ENCODE data around the gene CNTNAP5. TPM values are rescaled to one million over a fixed set of nuclear protein-coding genes. Genes with fewer than 3 reads are reported as not detected.

CNTNAP5 gene
- total and polyA plus RNA-seq, 4 donors = not detected

DNA sequence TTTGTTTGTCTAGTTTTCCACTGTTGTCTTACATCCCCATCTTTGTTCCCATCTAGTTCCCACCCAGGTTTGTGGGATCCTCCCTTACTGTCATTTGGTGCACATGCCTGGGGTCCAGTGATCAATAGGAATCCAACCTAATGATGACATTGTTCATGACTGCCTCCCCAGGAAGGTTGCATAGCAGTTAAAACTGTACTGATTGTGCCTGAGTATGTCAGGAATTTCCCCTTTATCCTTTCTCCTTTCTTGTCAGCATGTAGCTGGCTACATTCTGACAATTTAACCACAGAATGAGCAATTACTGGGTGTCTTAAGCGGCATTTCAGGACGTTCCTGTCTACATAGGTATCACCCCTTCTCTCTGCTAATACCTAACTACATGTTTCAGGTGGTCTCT, 653.0 kb downstream of the CNTNAP5 start:
- TF ChIP-seq HNF4A (conservative IDR thresholded peaks at IDR 0.05) = no peak
- TF ChIP-seq NR2F2 (IDR thresholded peaks at IDR 0.05) = no peak
- no peak for TF ChIP-seq SP1 (IDR thresholded peaks at IDR 0.05)
- TF ChIP-seq, protein P1, sequence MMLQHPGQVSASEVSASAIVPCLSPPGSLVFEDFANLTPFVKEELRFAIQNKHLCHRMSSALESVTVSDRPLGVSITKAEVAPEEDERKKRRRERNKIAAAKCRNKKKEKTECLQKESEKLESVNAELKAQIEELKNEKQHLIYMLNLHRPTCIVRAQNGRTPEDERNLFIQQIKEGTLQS (IDR thresholded peaks at IDR 0.05) = no peak
- TF ChIP-seq GABPA (IDR thresholded peaks at IDR 0.05 in 1 of 2, conservative IDR thresholded peaks at IDR 0.05 in 1 of 2) = no peak
- TF ChIP-seq FOXA1 (IDR thresholded peaks at IDR 0.05) = no peak
- TF ChIP-seq, protein P2, sequence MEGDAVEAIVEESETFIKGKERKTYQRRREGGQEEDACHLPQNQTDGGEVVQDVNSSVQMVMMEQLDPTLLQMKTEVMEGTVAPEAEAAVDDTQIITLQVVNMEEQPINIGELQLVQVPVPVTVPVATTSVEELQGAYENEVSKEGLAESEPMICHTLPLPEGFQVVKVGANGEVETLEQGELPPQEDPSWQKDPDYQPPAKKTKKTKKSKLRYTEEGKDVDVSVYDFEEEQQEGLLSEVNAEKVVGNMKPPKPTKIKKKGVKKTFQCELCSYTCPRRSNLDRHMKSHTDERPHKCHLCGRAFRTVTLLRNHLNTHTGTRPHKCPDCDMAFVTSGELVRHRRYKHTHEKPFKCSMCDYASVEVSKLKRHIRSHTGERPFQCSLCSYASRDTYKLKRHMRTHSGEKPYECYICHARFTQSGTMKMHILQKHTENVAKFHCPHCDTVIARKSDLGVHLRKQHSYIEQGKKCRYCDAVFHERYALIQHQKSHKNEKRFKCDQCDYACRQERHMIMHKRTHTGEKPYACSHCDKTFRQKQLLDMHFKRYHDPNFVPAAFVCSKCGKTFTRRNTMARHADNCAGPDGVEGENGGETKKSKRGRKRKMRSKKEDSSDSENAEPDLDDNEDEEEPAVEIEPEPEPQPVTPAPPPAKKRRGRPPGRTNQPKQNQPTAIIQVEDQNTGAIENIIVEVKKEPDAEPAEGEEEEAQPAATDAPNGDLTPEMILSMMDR (IDR thresholded peaks at IDR 0.05; ENCODE audit: low read depth, low read length, missing input control) = no peak
- TF ChIP-seq, protein P3, sequence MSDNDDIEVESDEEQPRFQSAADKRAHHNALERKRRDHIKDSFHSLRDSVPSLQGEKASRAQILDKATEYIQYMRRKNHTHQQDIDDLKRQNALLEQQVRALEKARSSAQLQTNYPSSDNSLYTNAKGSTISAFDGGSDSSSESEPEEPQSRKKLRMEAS (IDR thresholded peaks at IDR 0.05) = no peak
- TF ChIP-seq, protein P4, sequence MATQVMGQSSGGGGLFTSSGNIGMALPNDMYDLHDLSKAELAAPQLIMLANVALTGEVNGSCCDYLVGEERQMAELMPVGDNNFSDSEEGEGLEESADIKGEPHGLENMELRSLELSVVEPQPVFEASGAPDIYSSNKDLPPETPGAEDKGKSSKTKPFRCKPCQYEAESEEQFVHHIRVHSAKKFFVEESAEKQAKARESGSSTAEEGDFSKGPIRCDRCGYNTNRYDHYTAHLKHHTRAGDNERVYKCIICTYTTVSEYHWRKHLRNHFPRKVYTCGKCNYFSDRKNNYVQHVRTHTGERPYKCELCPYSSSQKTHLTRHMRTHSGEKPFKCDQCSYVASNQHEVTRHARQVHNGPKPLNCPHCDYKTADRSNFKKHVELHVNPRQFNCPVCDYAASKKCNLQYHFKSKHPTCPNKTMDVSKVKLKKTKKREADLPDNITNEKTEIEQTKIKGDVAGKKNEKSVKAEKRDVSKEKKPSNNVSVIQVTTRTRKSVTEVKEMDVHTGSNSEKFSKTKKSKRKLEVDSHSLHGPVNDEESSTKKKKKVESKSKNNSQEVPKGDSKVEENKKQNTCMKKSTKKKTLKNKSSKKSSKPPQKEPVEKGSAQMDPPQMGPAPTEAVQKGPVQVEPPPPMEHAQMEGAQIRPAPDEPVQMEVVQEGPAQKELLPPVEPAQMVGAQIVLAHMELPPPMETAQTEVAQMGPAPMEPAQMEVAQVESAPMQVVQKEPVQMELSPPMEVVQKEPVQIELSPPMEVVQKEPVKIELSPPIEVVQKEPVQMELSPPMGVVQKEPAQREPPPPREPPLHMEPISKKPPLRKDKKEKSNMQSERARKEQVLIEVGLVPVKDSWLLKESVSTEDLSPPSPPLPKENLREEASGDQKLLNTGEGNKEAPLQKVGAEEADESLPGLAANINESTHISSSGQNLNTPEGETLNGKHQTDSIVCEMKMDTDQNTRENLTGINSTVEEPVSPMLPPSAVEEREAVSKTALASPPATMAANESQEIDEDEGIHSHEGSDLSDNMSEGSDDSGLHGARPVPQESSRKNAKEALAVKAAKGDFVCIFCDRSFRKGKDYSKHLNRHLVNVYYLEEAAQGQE (IDR thresholded peaks at IDR 0.05) = no peak
- TF ChIP-seq YY1 (IDR thresholded peaks at IDR 0.05) = no peak
- no peak for TF ChIP-seq FOXA2 (IDR thresholded peaks at IDR 0.05)
- no peak for TF ChIP-seq EGR1 (IDR thresholded peaks at IDR 0.05; ENCODE audit: low read depth in 2 of 2)
- TF ChIP-seq TAF1 (conservative IDR thresholded peaks at IDR 0.05) = no peak
- TF ChIP-seq, protein P5, sequence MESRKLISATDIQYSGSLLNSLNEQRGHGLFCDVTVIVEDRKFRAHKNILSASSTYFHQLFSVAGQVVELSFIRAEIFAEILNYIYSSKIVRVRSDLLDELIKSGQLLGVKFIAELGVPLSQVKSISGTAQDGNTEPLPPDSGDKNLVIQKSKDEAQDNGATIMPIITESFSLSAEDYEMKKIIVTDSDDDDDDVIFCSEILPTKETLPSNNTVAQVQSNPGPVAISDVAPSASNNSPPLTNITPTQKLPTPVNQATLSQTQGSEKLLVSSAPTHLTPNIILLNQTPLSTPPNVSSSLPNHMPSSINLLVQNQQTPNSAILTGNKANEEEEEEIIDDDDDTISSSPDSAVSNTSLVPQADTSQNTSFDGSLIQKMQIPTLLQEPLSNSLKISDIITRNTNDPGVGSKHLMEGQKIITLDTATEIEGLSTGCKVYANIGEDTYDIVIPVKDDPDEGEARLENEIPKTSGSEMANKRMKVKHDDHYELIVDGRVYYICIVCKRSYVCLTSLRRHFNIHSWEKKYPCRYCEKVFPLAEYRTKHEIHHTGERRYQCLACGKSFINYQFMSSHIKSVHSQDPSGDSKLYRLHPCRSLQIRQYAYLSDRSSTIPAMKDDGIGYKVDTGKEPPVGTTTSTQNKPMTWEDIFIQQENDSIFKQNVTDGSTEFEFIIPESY (IDR thresholded peaks at IDR 0.05) = no peak
- TF ChIP-seq RAD21 (IDR thresholded peaks at IDR 0.05) = no peak
- TF ChIP-seq HNF4G (IDR thresholded peaks at IDR 0.05) = no peak
- WGBS = 65% methylated on average over 2 of the region's 2 CpGs
- no peaks in the 10 kb centered on the region for H3K36me3 ChIP-seq (ENCODE audit: control insufficient read depth in 4 of 4, insufficient read depth in 3 of 4, low read depth in 1 of 4, low read length in 3 of 4)
- DNase-seq (ENCODE audit: low spot score) = no peak
- no peaks in the 10 kb centered on the region for H3K27me3 ChIP-seq (ENCODE audit: control insufficient read depth in 4 of 4, insufficient read depth in 4 of 4, low read length in 3 of 4)
- H3K9me3 ChIP-seq (ENCODE audit: control insufficient read depth in 4 of 4, low read length in 3 of 4) = no peaks in the 10 kb centered on the region
- H3K4me1 ChIP-seq (ENCODE audit: control insufficient read depth in 4 of 4, insufficient read depth in 4 of 4, low read length in 3 of 4) = no peaks in the 10 kb centered on the region
- no peak overlapping the region for H3K4me3 ChIP-seq (ENCODE audit: low read depth in 1 of 3, low read length in 3 of 3)
- H3K27ac ChIP-seq (ENCODE audit: low read depth in 1 of 2, low read length in 2 of 2) = no peak overlapping the region
- H3K9ac ChIP-seq (ENCODE audit: low read depth in 1 of 2, low read length in 2 of 2) = no peak overlapping the region
